OCI-LY7 (cell line): ENCODE data around the gene DGUOK. TPM values are rescaled to one million over a fixed set of nuclear protein-coding genes. Genes with fewer than 3 reads are reported as not detected.

Experiments
- BruUV-seq: library from RNA; stranded (reverse); fragments of 400-500 nt; replicated peaks from 2 replicates; lab custom pipeline; 2021; lab: Mats Ljungman, UMichigan
- CTCF ChIA-PET: fragments of 300-600 bp; sonication (Branson Sonifier 250); formaldehyde crosslinking; loops from one replicate; lab custom pipeline; 2022; ENCODE audit warnings: antibody characterized with exemption; ENCODE audit not compliant: unreplicated experiment; lab: Charles Lee
- POLR2A ChIA-PET: fragments of 300-600 bp; sonication (Branson Sonifier 250); formaldehyde crosslinking; loops from one replicate; lab custom pipeline; 2022; ENCODE audit warnings: antibody characterized with exemption; lab: Charles Lee
- DNase-seq: peaks from one replicate; pipeline ENCODE4 v3.0.0-alpha.2; 2015; ENCODE audit warnings: low spot score
- H2AFZ ChIP-seq: fragments of 200-600 bp; sonication (generic), shearing (Covaris generic); 2 replicates; pipeline ENCODE4 v1.6.1; 2014; ENCODE audit warnings: mild to moderate bottlenecking, antibody characterized with exemption, low read length, moderate library complexity
- H3K27ac ChIP-seq: fragments of 200-600 bp; sonication (generic); 2 replicates; pipeline ENCODE4 v1.5.1; 2014; ENCODE audit warnings: mixed run types, low read depth, mild to moderate bottlenecking, moderate library complexity, low read length, inconsistent platforms; ENCODE audit not compliant: poor library complexity, severe bottlenecking
- H3K36me3 ChIP-seq: fragments of 200-600 bp; sonication (generic); 2 replicates; pipeline ENCODE4 v1.6.1; 2014; ENCODE audit warnings: mild to moderate bottlenecking, antibody characterized with exemption, low read length, moderate library complexity, mixed read lengths; ENCODE audit not compliant: insufficient read depth
- H3K4me1 ChIP-seq: fragments of 200-600 bp; sonication (generic); 2 replicates; pipeline ENCODE4 v1.5.1; 2014; ENCODE audit warnings: mild to moderate bottlenecking, low read length; ENCODE audit not compliant: insufficient read depth, poor library complexity, severe bottlenecking
- H3K4me2 ChIP-seq: fragments of 200-600 bp; sonication (generic); 2 replicates; pipeline ENCODE4 v1.6.1; 2014; ENCODE audit warnings: mild to moderate bottlenecking, low read length
- H3K4me3 ChIP-seq: fragments of 200-600 bp; sonication (generic); 2 replicates; pipeline ENCODE4 v1.5.1; 2014; ENCODE audit warnings: mild to moderate bottlenecking, low read depth, low read length; ENCODE audit not compliant: poor library complexity, severe bottlenecking
- H3K79me2 ChIP-seq: fragments of 200-600 bp; sonication (generic); 2 replicates; pipeline ENCODE4 v1.6.1; 2016; ENCODE audit warnings: low read depth, mild to moderate bottlenecking, low read length, moderate library complexity, mixed read lengths; ENCODE audit not compliant: insufficient read depth
- H3K9me2 ChIP-seq: fragments of 200-600 bp; sonication (generic); 2 replicates; pipeline ENCODE4 v1.6.1; 2016; ENCODE audit warnings: mild to moderate bottlenecking, low read length, mixed read lengths; ENCODE audit not compliant: insufficient read depth
- H3K9me3 ChIP-seq: fragments of 200-600 bp; sonication (generic); 2 replicates; pipeline ENCODE4 v1.6.1; 2014; ENCODE audit warnings: mild to moderate bottlenecking, mixed run types, low read length, mixed read lengths
- H4K20me1 ChIP-seq: fragments of 200-600 bp; sonication (generic); 2 replicates; pipeline ENCODE4 v1.6.1; 2014; ENCODE audit warnings: mild to moderate bottlenecking, antibody characterized with exemption, low read length, moderate library complexity, mixed read lengths; ENCODE audit not compliant: insufficient read depth
- EZH2phosphoT487 ChIP-seq: fragments of 200-600 bp; sonication (generic); IDR thresholded peaks from 2 replicates; pipeline ENCODE4 v1.6.1; 2018; ENCODE audit warnings: low read depth, borderline replicate concordance, mild to moderate bottlenecking, mixed run types, antibody characterized with exemption, low read length, moderate library complexity, mixed read lengths
- intact Hi-C: fragments of 100-400 bp; cut with micrococcal nuclease; formaldehyde crosslinking; loops from one replicate; pipeline ENCODE4 v1.10.0; 2022; ENCODE audit not compliant: unreplicated experiment
- total RNA-seq, 2 experiments: library from RNA; depleted of rRNA in 1 of 2; stranded (reverse); fragments of >200 nt in 1 of 2; shearing (Covaris generic) in 1 of 2; gene quantifications; 2 replicates each; pipeline ENCODE4 v1.2.3, GENCODE V29; 2014 to 2022
- TF ChIP-seq, protein P1 (sequence below): fragments of 200-600 bp; sonication (generic); conservative IDR thresholded peaks from 2 replicates; pipeline ENCODE4 v1.5.1; 2014; ENCODE audit warnings: mild to moderate bottlenecking, antibody characterized with exemption, low read length, moderate library complexity, mixed read lengths

Gene DGUOK
- total RNA-seq, 2 experiments from 2014 or later = 73.4 to 91.8 TPM

DNA sequence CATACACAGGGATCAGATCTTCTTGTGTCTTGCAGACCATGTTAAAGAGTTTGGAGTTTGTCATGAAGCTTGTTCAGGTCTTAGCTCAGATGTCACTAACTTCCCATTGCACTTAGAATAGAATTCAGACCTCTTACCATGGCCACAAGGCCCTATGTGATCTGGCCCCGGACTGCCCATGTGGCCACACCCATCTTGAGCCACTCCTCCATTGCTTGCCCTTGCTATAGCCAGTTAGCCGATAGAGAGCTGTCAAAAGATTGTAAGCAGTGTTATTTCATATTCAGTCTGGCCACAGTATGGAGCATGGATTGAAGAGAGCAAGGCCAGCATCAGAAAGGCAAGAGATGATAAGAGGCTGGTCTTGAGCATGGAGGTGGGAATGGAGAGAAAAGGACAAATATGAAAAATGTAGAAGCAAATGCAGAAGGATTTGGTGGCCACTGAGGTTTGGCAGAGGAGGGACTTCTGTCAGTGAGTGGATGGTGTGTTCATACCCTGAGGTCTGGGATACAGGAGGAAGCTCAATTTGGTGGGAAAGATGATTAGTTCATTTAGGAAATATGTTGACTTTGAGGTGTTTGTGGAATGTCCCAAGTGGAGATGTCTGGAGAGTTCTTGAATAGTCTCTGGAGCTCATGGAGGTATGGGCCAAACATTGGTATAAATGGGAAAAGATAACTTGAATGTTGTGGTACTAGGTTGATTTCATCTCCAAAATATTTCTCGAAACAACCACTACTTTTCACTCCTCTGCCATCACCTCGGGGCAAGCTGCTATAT, 10.6 kb downstream of the DGUOK start:
- Histone ChIP-seq H3K79me2 (peaks cover 79% of the 10 kb centered on the region), H3K36me3 (peaks cover 92% of the 10 kb centered on the region), H3K9me2 (no peaks in the 10 kb centered on the region), H3K4me2 (no peak overlapping the region), H4K20me1 (peaks cover 12% of the 10 kb centered on the region; the same call in 1 of the 2 replicates), H3K4me1 (no peaks in the 10 kb centered on the region), H3K27ac (no peak overlapping the region), H3K4me3 (no peak overlapping the region), H3K9me3 (no peaks in the 10 kb centered on the region), H2AFZ (no peak overlapping the region)
- intact Hi-C loops = no loop called here
- CTCF ChIA-PET = no interaction called here
- POLR2A ChIA-PET = interaction anchor here (0.8 to 2.3 kb wide), 4 partner anchors 13 to 104 kb away, joined by 3 to 8 read pairs (median 4); no protein-coding TSS in a partner anchor
- no peak for DNase-seq
- BruUV-seq = no TSS peak
- TF ChIP-seq, protein P1, sequence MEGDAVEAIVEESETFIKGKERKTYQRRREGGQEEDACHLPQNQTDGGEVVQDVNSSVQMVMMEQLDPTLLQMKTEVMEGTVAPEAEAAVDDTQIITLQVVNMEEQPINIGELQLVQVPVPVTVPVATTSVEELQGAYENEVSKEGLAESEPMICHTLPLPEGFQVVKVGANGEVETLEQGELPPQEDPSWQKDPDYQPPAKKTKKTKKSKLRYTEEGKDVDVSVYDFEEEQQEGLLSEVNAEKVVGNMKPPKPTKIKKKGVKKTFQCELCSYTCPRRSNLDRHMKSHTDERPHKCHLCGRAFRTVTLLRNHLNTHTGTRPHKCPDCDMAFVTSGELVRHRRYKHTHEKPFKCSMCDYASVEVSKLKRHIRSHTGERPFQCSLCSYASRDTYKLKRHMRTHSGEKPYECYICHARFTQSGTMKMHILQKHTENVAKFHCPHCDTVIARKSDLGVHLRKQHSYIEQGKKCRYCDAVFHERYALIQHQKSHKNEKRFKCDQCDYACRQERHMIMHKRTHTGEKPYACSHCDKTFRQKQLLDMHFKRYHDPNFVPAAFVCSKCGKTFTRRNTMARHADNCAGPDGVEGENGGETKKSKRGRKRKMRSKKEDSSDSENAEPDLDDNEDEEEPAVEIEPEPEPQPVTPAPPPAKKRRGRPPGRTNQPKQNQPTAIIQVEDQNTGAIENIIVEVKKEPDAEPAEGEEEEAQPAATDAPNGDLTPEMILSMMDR = no peak
- TF ChIP-seq EZH2phosphoT487 = no peak

DNA sequence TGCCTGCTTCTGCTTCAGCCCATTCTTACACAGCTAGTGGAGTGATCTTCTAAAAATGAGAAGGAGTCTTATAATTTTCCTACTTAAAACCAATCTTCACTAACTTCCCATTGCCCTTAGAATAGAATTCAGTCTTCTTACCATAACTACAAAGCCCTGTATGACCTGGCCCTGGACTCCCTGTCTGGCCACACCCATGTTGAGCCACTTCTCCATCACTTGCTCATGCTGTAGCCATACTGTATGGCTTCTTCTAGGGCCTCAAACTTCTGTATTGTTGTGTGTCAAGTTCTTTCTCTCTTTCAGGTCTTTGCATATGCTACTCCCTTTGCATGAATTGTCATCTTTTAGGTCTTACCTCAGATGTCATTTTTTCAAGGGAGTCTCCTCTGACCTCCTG, 11.2 kb downstream of the DGUOK start:
- no peak overlapping the region for H3K4me2 ChIP-seq
- H3K4me3 ChIP-seq = no peak overlapping the region
- H3K27ac ChIP-seq = no peak overlapping the region
- H3K4me1 ChIP-seq = no peaks in the 10 kb centered on the region
- no peak for DNase-seq
- no peak for TF ChIP-seq EZH2phosphoT487
- TF ChIP-seq, protein P1 = no peak
- ChIA-PET CTCF (no interaction called here), POLR2A (interaction anchor here (0.6 to 2.3 kb wide), 4 partner anchors 12 to 104 kb away, joined by 3 to 8 read pairs (median 4); no protein-coding TSS in a partner anchor)
- intact Hi-C loops = no loop called here
- no peaks in the 10 kb centered on the region for H3K9me3 ChIP-seq
- BruUV-seq = no TSS peak
- peaks cover 83% of the 10 kb centered on the region for H3K79me2 ChIP-seq
- peaks cover 9% of the 10 kb centered on the region; the same call in 1 of the 2 replicates for H4K20me1 ChIP-seq
- H3K36me3 ChIP-seq = peaks cover 91% of the 10 kb centered on the region
- no peak overlapping the region for H2AFZ ChIP-seq
- no peaks in the 10 kb centered on the region for H3K9me2 ChIP-seq
